ENCODE results near the gene CORIN.

CORIN gene

DNA sequence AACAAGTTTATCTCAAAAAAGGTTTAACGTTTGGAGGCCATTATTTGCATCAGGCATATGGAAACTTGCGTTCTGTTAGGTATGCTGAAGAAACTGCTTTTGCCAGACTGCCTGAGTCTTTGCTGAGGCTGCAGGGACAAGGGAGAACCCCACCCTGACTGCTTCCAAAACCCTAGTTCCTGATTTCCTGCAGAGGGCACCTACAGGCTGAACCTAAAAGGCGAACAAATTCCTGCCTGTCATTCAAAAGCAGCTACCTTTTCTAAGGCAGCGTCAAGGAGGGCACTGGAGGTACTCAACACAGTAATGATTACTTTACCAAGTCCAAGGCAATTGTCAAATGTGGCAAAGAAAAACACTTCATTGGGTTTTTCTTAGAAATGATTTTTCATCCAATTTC, 578 bp upstream of the CORIN start:
- no peak overlapping the region for H3K9ac ChIP-seq (ENCODE audit: low read depth, low read length, poor library complexity, severe bottlenecking)
- H3K4me3 ChIP-seq (ENCODE audit: low read length, poor library complexity, severe bottlenecking): no peak overlapping the region
- H3K27me3 ChIP-seq (ENCODE audit: insufficient read depth, low read length, poor library complexity, severe bottlenecking): no peaks in the 10 kb centered on the region
- peaks cover 15% of the 10 kb centered on the region for H3K4me1 ChIP-seq (ENCODE audit: insufficient read depth, low read length, poor library complexity, severe bottlenecking)
- H3K79me2 ChIP-seq (ENCODE audit: insufficient read depth, low read length): no peaks in the 10 kb centered on the region
- no peaks in the 10 kb centered on the region for H4K20me1 ChIP-seq (ENCODE audit: insufficient read depth, low read length, poor library complexity, severe bottlenecking)
- peaks cover 8% of the 10 kb centered on the region; the same call in 1 of the 2 replicates for H3F3A ChIP-seq (ENCODE audit: low read depth)
- no peaks in the 10 kb centered on the region for H3K9me3 ChIP-seq (ENCODE audit: insufficient read depth, low read depth, low read length)
- no peaks in the 10 kb centered on the region for H3K9me2 ChIP-seq (replicated peaks; ENCODE audit: low read depth, low read length)
- H3K36me3 ChIP-seq (ENCODE audit: insufficient read depth, low read length): peaks cover 12% of the 10 kb centered on the region
- H2AFZ ChIP-seq (ENCODE audit: low read length): no peak overlapping the region
- no peak for TF ChIP-seq EZH2phosphoT487 (IDR thresholded peaks at IDR 0.05; ENCODE audit: borderline replicate concordance)
- TF ChIP-seq, protein P1, sequence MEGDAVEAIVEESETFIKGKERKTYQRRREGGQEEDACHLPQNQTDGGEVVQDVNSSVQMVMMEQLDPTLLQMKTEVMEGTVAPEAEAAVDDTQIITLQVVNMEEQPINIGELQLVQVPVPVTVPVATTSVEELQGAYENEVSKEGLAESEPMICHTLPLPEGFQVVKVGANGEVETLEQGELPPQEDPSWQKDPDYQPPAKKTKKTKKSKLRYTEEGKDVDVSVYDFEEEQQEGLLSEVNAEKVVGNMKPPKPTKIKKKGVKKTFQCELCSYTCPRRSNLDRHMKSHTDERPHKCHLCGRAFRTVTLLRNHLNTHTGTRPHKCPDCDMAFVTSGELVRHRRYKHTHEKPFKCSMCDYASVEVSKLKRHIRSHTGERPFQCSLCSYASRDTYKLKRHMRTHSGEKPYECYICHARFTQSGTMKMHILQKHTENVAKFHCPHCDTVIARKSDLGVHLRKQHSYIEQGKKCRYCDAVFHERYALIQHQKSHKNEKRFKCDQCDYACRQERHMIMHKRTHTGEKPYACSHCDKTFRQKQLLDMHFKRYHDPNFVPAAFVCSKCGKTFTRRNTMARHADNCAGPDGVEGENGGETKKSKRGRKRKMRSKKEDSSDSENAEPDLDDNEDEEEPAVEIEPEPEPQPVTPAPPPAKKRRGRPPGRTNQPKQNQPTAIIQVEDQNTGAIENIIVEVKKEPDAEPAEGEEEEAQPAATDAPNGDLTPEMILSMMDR (conservative IDR thresholded peaks at IDR 0.05; ENCODE audit: low read length): no peak
- H3K4me2 ChIP-seq (ENCODE audit: low read depth, low read length, poor library complexity, severe bottlenecking): no peak overlapping the region

DNA sequence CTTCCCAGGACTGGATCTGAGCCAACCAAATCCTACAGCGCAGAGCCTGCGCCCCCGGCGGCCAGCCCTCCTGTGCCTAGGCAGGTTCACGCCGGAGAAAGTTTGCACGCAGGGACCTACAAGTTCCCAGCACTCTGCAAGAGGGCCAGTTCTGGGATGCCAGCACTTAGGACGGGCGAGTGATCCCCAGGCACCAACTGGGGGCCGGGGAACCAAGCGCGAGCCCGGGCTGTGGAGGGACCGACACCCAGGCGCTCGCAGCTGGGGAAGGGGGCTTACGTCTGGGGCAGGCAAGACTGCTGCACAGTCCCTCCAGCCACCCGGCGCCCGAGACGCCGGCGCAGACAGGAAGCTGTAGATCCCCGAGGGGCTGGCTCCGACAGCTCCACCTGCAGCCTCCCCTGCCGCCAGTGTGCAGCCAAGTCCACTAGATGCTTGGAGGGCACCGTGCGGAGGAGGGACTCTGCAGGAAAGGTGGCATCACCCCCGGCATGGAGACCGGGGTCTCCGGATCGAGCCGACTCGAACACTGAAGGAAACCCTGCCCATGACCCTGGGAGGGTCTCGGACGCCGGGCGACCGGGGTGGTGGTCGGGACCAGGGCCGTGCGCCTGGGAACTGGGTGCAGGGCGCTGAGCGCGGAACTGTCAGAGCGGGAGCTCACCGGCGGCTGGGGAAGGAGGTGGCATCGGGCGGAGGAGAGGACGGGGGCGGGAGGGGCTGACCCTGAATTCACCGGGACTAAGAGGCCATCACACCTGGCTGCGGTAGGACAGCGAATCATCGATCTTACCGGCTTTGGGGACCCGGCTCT, 566 bp downstream of the CORIN start:
- TF ChIP-seq, protein P1 (conservative IDR thresholded peaks at IDR 0.05; ENCODE audit: low read length): no peak
- TF ChIP-seq EZH2phosphoT487 (IDR thresholded peaks at IDR 0.05; ENCODE audit: borderline replicate concordance): no peak
- no peaks in the 10 kb centered on the region for H3K9me2 ChIP-seq (replicated peaks; ENCODE audit: low read depth, low read length)
- H3F3A ChIP-seq (ENCODE audit: low read depth): peaks cover 8% of the 10 kb centered on the region; the same call in 1 of the 2 replicates
- no peaks in the 10 kb centered on the region for H3K79me2 ChIP-seq (ENCODE audit: insufficient read depth, low read length)
- peak overlapping the region; percentile 83 for H3K4me2 ChIP-seq (ENCODE audit: low read depth, low read length, poor library complexity, severe bottlenecking)
- no peaks in the 10 kb centered on the region for H3K9me3 ChIP-seq (ENCODE audit: insufficient read depth, low read depth, low read length)
- H3K27me3 ChIP-seq (ENCODE audit: insufficient read depth, low read length, poor library complexity, severe bottlenecking): no peaks in the 10 kb centered on the region
- H3K4me3 ChIP-seq (ENCODE audit: low read length, poor library complexity, severe bottlenecking): peak overlapping the region; percentile 74
- H3K9ac ChIP-seq (ENCODE audit: low read depth, low read length, poor library complexity, severe bottlenecking): peak overlapping the region; percentile 65
- H2AFZ ChIP-seq (ENCODE audit: low read length): peak overlapping the region; percentile 88
- no peaks in the 10 kb centered on the region for H4K20me1 ChIP-seq (ENCODE audit: insufficient read depth, low read length, poor library complexity, severe bottlenecking)
- peaks cover 2% of the 10 kb centered on the region; the same call in 1 of the 2 replicates for H3K36me3 ChIP-seq (ENCODE audit: insufficient read depth, low read length)
- H3K4me1 ChIP-seq (ENCODE audit: insufficient read depth, low read length, poor library complexity, severe bottlenecking): peaks cover 15% of the 10 kb centered on the region

DNA sequence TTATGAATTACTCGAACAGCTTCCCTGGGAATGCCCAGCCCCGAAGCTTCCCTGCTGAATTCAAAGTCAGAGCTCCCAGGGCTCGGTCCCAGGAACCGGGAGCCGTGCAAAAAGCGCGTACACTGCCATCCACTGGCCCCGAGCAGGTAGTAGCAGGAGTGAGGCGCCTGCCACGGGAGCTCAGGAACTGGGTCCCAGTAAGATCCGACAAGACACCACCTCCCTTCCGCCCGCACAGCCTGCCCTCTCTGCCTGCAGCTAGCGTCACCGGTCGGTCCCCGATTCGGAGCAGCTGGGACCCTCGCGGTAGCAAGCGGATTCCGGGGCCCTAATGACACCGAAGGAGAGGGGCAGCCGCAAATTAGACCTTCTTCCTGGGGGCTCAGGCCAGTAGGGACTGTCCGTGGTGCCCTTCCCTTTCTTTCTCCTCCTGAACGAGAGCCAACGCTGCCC, 1.2 kb downstream of the CORIN start:
- H3K4me3 ChIP-seq (ENCODE audit: low read length, poor library complexity, severe bottlenecking): peak overlapping the region; percentile 74
- peak overlapping the region; percentile 83 for H3K4me2 ChIP-seq (ENCODE audit: low read depth, low read length, poor library complexity, severe bottlenecking)
- H3K4me1 ChIP-seq (ENCODE audit: insufficient read depth, low read length, poor library complexity, severe bottlenecking): peaks cover 15% of the 10 kb centered on the region
- no peaks in the 10 kb centered on the region for H3K36me3 ChIP-seq (ENCODE audit: insufficient read depth, low read length)
- peak overlapping the region; percentile 88 for H2AFZ ChIP-seq (ENCODE audit: low read length)
- peak overlapping the region; percentile 65 for H3K9ac ChIP-seq (ENCODE audit: low read depth, low read length, poor library complexity, severe bottlenecking)
- H3K79me2 ChIP-seq (ENCODE audit: insufficient read depth, low read length): no peaks in the 10 kb centered on the region
- peaks cover 8% of the 10 kb centered on the region; the same call in 1 of the 2 replicates for H3F3A ChIP-seq (ENCODE audit: low read depth)
- H3K9me3 ChIP-seq (ENCODE audit: insufficient read depth, low read depth, low read length): no peaks in the 10 kb centered on the region
- TF ChIP-seq EZH2phosphoT487 (IDR thresholded peaks at IDR 0.05; ENCODE audit: borderline replicate concordance): no peak
- TF ChIP-seq, protein P1 (conservative IDR thresholded peaks at IDR 0.05; ENCODE audit: low read length): peak; percentile 77
- H3K27me3 ChIP-seq (ENCODE audit: insufficient read depth, low read length, poor library complexity, severe bottlenecking): no peaks in the 10 kb centered on the region
- H4K20me1 ChIP-seq (ENCODE audit: insufficient read depth, low read length, poor library complexity, severe bottlenecking): no peaks in the 10 kb centered on the region
- H3K9me2 ChIP-seq (replicated peaks; ENCODE audit: low read depth, low read length): no peaks in the 10 kb centered on the region

All from Loucy (cell line).